ENCODE results near the gene GHRL.

Gene GHRL

GRCh38 chr3:10280571-10280970 is 12.2 kb downstream of the GHRL start:
- H3K27me3 ChIP-seq: no peaks in the 10 kb centered on the region
- peaks cover 87% of the 10 kb centered on the region for H3K36me3 ChIP-seq
- H3K4me3 ChIP-seq (ENCODE audit: low read depth in 1 of 2, low read length in 1 of 2): no peak overlapping the region
- H3K4me1 ChIP-seq (ENCODE audit: control insufficient read depth in 1 of 2, insufficient read depth in 1 of 2, low read depth in 1 of 2, low read length in 1 of 2): no peaks in the 10 kb centered on the region
- TF ChIP-seq, protein P1, sequence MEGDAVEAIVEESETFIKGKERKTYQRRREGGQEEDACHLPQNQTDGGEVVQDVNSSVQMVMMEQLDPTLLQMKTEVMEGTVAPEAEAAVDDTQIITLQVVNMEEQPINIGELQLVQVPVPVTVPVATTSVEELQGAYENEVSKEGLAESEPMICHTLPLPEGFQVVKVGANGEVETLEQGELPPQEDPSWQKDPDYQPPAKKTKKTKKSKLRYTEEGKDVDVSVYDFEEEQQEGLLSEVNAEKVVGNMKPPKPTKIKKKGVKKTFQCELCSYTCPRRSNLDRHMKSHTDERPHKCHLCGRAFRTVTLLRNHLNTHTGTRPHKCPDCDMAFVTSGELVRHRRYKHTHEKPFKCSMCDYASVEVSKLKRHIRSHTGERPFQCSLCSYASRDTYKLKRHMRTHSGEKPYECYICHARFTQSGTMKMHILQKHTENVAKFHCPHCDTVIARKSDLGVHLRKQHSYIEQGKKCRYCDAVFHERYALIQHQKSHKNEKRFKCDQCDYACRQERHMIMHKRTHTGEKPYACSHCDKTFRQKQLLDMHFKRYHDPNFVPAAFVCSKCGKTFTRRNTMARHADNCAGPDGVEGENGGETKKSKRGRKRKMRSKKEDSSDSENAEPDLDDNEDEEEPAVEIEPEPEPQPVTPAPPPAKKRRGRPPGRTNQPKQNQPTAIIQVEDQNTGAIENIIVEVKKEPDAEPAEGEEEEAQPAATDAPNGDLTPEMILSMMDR (IDR thresholded peaks at IDR 0.05): no peak
- no peaks in the 10 kb centered on the region for H3K9me3 ChIP-seq
- H3K27ac ChIP-seq: peak overlapping the region; percentile 20

- Histone ChIP-seq H3K36me3 (peaks cover 83% of the 10 kb centered on the region), H3K27ac (no peak overlapping the region)
- TF ChIP-seq, protein P1 (IDR thresholded peaks at IDR 0.05): no peak
Observed at GRCh38 chr3:10280177-10280529, 12.6 kb downstream of the GHRL start.

GRCh38 chr3:10279384-10280176 is 13.2 kb downstream of the GHRL start:
- TF ChIP-seq, protein P1 (IDR thresholded peaks at IDR 0.05): no peak
- Histone ChIP-seq H3K36me3 (peaks cover 77% of the 10 kb centered on the region), H3K27ac (no peak overlapping the region)

More at GRCh38 chr3:10280177-10280529, 12.6 kb downstream of the GHRL start:
- Histone ChIP-seq H3K4me1 (ENCODE audit: control insufficient read depth in 1 of 2, insufficient read depth in 1 of 2, low read depth in 1 of 2, low read length in 1 of 2) (no peaks in the 10 kb centered on the region), H3K4me3 (ENCODE audit: low read depth in 1 of 2, low read length in 1 of 2) (no peak overlapping the region), H3K9me3 (no peaks in the 10 kb centered on the region), H3K27me3 (no peaks in the 10 kb centered on the region)

DNA sequence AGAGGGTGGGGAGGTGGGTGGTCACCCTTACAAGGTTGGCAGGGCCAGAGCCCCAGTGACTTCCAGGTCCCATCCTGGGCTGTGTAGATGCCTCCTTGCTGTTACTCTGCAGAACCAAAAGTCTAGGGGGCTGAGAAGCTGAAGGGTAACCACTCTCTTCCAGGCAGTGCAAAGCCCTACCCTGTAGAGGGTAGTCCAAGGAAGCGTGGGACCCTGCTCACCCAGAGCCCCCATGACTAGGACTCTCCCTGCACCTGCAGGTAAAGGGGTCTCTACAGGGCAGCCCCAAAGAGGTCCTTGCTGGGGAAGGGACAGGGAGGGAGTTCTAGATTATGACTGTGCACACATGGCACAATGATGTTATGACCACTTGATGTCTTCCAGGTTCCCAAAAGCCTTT is 14.2 kb downstream of the GHRL start:
- Histone ChIP-seq H3K27ac (no peak overlapping the region), H3K4me1 (ENCODE audit: control insufficient read depth in 1 of 2, insufficient read depth in 1 of 2, low read depth in 1 of 2, low read length in 1 of 2) (peaks cover 11 to 12% of the 10 kb centered on the region in 2 experiments), H3K9me3 (no peaks in the 10 kb centered on the region), H3K36me3 (peaks cover 68% of the 10 kb centered on the region), H3K4me3 (ENCODE audit: low read depth in 1 of 2, low read length in 1 of 2) (no peak overlapping the region), H3K27me3 (no peaks in the 10 kb centered on the region)
- TF ChIP-seq, protein P1 (IDR thresholded peaks at IDR 0.05): no peak

More at GRCh38 chr3:10279384-10280176, 13.2 kb downstream of the GHRL start:
- Histone ChIP-seq H3K27me3 (no peaks in the 10 kb centered on the region), H3K4me1 (ENCODE audit: control insufficient read depth in 1 of 2, insufficient read depth in 1 of 2, low read depth in 1 of 2, low read length in 1 of 2) (peaks cover under 1 to 1% of the 10 kb centered on the region in 2 experiments), H3K9me3 (no peaks in the 10 kb centered on the region), H3K4me3 (ENCODE audit: low read depth in 1 of 2, low read length in 1 of 2) (no peak overlapping the region)

- Histone ChIP-seq H3K27ac (no peak overlapping the region), H3K4me1 (ENCODE audit: control insufficient read depth in 1 of 2, insufficient read depth in 1 of 2, low read depth in 1 of 2, low read length in 1 of 2) (peaks cover 19 to 20% of the 10 kb centered on the region in 2 experiments), H3K27me3 (no peaks in the 10 kb centered on the region), H3K4me3 (ENCODE audit: low read depth in 1 of 2, low read length in 1 of 2) (no peak overlapping the region), H3K9me3 (no peaks in the 10 kb centered on the region), H3K36me3 (peaks cover 65% of the 10 kb centered on the region)
- TF ChIP-seq, protein P1 (IDR thresholded peaks at IDR 0.05): no peak
Observed at GRCh38 chr3:10277115-10277625, 15.6 kb downstream of the GHRL start.

Measured in neutrophil (primary cell).